Measurements from ENCODE around the gene SPATA7.
A peak's percentile ranks its signal among the peaks of the same experiment; 100 is the strongest.

Gene SPATA7

GRCh38 chr14:88421286-88421685 is 35.8 kb downstream of the SPATA7 start:
- DNase-seq, result no peak

- no peak for DNase-seq
Observed at GRCh38 chr14:88422047-88422446, 36.6 kb downstream of the SPATA7 start.

GRCh38 chr14:88422919-88423650 is 37.6 kb downstream of the SPATA7 start:
- DNase-seq, result no peak

DNA sequence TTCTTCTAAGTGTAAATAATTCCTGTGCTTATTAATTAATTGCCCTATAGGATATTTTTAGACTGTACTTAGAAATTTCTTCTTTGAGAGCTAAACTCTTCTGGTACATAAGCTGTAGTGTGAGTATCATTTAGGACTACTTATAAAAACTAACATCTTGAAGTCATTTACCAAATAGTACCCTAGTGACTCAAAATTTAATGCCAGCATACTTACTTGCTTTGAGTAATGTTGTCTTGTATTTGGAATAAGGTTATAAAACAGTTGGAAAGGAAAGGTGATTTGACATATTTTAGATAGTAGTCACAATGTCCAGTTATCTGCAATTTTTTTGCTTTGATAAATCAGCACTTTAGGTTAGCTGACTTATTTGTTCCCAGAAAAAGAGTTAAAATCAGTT is 39.1 kb downstream of the SPATA7 start:
- DNase-seq, result no peak

DNA sequence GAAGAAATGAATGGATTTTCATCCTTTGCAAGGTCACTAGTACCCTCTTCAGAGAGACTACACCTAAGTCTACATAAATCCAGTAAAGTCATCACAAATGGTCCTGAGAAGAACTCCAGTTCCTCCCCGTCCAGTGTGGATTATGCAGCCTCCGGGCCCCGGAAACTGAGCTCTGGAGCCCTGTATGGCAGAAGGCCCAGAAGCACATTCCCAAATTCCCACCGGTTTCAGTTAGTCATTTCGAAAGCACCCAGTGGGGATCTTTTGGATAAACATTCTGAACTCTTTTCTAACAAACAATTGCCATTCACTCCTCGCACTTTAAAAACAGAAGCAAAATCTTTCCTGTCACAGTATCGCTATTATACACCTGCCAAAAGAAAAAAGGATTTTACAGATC is 40.8 kb downstream of the SPATA7 start:
- DNase-seq, result no peak

- no peak for DNase-seq
Observed at GRCh38 chr14:88430976-88431375, 45.5 kb downstream of the SPATA7 start.

DNA sequence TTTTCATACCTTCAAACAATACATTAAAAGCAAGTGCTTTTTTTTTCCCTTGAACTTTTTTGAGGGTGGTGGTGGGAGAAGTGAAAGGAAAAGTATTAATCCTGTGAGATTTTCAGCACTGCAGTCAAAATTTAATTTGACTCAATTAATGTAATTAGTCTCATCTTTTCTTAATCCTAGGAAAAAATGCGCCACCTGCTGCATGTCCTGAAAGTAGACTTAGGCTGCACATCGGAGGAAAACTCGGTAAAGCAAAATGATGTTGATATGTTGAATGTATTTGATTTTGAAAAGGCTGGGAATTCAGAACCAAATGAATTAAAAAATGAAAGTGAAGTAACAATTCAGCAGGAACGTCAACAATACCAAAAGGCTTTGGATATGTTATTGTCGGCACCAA is 52.2 kb downstream of the SPATA7 start:
- no peak for DNase-seq

DNA sequence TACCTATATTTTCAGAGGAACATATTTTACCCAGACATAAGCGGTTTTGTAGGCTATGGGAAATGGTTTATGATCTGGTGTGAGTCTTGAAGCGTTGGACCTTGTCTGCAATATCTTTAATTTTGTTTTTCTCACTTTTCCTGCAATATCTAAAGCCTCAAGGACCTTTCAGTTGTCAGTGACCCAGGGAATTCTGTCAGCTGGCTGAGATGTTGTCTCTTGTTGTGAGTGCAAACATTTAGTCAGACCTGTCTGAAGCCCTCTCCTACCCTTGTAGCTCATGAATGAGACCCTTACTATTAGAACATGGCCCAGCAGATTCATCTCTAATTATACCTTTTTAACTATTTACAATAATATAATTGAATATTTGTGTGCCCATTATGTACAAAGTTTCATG is 53.6 kb downstream of the SPATA7 start:
- no peak for DNase-seq

DNA sequence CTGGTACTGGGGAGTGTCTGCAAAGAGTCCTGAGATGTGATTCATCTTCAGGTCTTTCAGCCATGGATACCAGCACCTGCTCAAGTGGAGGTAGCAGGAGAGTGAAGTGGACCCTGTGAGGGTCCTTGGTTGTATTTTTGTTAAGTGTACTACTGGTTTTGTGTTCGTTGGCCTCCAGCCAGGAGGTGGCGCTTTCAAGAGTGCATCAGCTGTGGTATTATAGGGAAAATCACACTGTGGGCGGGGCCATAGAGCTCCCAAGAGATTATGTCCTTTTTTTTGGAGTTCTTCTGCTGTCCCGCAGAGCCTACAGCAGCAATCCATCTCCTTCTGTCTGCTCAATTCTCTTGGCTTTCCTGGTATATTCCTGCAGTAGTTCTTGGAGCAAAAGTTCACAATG is 66.8 kb downstream of the SPATA7 start:
- no peak for DNase-seq

GRCh38 chr14:88454886-88455285 is 69.4 kb downstream of the SPATA7 start:
- DNase-seq, result peak; percentile 12

DNA sequence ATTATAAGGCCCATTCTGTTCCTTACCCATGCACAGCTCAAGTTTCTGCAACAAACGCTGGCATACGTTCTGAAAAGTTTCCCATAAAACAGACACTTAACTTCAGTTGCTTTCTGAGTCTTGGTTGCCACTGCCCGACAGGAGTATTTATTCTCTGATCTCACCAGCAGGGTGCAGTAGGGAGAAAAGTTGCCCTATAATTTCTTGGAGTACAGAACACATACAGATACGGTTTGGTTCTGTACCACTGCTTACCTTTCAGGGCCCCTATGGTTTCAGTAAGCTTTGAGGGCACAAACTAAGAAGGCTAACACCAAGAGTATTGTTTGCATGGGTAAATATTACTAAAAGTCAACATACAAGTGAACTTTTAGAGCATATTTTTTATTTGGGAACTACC is 77.9 kb downstream of the SPATA7 start:
- DNase-seq, result no peak

DNA sequence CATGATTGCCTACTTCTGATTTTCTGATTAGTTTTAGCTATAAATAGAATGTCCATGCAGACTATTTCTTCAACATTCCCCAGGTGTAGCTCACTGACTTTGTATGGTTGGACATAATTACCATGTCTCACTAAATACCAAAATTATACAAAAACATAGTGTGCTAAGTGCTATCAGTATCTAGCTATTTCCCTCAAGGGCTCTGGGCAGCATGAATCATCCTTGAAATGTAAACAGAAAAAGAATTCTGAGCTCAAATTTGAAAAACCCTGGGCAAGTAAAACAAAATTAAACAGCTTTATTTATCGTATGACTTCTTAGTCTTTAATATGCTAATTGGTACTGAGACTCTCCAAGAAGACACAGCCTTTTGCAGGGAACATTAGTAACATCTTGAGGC is 82.9 kb downstream of the SPATA7 start:
- no peak for DNase-seq

DNA sequence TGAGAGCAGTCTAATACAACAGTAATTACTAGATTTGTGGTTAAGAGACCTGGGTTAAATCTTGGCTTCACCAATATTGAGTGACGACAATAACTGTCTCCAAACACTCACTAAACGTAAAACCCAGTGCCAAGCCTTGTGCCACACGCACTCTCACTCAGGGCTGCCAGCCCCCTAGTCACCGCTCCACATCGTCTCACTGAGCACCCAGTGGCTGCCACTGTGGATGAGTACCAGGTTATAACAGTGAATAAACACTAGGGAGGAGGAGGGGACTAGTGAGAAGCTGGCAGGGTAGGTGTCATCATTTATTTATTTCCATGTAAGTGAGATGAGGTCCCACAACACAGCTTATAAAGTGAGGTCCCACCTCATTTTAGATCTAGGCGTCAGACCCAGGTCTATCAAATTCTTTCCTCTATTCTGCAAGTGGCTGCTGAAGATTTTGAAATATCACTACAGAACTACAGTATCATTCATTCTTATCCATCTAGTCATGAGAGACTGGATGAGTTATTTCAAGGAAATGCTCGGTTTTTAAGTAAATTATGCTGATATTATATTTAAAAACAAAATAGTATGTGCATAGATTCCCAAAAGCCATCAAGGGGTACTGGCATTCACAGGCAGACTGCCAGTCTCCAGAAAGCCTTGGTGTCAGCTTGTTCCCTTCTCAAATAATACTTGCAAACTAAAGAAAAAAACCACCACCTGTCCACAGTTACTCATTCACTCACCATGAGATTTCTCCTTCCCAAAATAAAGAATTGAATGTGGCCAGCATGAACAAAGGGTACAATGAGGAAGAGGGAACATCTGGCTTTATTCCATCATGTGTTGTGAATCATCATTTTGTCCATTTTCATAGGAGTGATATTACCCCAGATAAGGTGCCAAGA is 85.3 kb downstream of the SPATA7 start:
- DNase-seq, result no peak

DNA sequence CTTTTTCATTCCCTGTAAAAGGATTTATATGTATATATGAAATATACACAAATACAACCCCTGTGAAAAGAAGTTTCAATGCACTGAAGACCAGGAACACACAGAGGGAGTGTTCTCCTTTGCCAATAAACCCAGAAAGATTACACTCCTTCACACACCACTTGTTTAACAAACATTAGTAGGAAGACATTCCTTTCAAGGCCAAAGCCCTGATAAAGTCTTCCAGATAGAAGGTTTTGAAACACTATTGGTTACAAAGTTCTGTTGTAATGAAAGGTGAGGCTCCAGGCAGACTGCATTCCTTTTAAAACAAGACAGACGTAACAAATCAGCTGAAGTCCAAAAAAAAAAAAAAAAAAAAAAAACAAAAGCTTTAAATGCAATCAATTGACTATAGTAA is 88.3 kb downstream of the SPATA7 start:
- DNase-seq, result no peak

- DNase-seq, result no peak
Observed at GRCh38 chr14:88476214-88476774, 90.8 kb downstream of the SPATA7 start.

- no peak for DNase-seq
Observed at GRCh38 chr14:88476825-88477224, 91.4 kb downstream of the SPATA7 start.

- no peak for DNase-seq
Observed at GRCh38 chr14:88477513-88478250, 92.2 kb downstream of the SPATA7 start.

DNA sequence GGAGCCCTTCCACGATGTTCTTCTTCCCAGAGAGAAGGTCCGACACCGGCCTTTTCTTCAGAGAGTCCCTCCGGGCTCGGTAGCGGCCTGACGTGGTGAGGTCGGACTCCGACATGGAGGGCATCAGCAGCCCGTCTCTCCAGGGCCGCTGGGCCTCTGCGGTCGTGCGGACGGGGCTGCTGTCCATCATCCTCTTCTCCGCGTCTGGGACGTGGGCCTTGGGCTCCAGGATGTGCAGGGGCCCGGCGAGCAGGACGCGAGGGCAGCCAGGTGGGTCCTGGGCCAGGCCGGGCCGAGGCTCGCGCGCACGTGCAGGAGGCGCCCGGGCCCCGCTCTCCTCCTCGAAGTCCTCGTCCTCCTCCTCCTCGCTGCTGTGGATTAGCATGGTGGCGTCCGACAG is 93.5 kb downstream of the SPATA7 start:
- no peak for DNase-seq

DNA sequence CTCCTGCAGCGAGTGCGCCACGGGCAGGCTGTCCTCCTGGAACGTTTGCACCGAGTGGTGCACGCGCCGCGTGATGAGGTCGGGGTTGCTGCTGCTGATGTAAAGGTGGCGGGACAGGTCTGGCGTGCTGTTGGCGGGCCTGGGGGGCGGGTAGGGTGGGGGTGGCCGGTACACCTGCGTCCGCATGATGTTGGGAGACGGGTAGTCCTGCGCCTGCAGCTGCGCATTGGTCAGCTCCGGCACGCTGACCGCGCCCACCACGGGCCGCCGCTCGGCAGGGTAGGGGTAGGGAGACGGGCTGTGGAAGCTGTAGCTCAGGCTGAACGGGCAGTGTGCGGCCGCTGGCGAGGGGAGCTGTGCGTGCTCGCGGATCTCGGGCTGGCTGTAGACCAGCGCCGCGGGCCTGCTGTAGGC is 94.1 kb downstream of the SPATA7 start:
- no peak for DNase-seq

- DNase-seq, result no peak
Observed at GRCh38 chr14:88481059-88481458, 95.6 kb downstream of the SPATA7 start.

DNA sequence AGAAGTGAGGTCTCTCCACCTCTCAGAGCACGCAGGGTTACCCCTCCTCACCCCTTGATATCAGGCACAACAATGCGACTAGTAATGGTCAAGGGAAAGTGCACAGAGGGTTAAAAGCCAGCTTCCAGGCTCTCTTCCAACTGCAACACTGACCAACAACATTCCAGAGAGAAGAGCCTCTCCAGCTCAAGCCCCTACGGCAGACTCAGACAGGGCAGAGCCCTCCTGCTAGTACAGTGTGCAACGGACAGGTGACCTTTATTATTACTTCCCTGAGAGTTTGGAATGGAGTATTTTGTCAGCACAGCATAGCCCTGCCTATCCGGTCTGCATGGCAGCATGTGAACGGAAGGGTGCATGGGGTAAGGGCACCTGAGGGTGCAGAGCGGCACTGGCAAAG is 96.3 kb downstream of the SPATA7 start:
- DNase-seq, result no peak

GRCh38 chr14:88482524-88482923 is 97.1 kb downstream of the SPATA7 start:
- no peak for DNase-seq
